GM12878 (cell line): Measurements from ENCODE around the gene DISC1. TPM values are rescaled to one million over a fixed set of nuclear protein-coding genes. Genes with fewer than 3 reads are reported as not detected.

ENCODE experiments used
- ATAC-seq: fragments of 200-7000 bp; cut with Tn5 transposase; 3 replicates; pipeline ENCODE4 v1.9.1; 2020; ENCODE audit warnings: mild to moderate bottlenecking, moderate library complexity
- BruUV-seq: library from RNA; stranded (reverse); fragments of 400-500 nt; replicated peaks from 2 replicates; lab custom pipeline; 2021; lab: Mats Ljungman, UMichigan
- CTCF ChIA-PET: fragments of 300-600 bp; sonication (Branson Sonifier 250); formaldehyde crosslinking; extraction: SDS; loops from one replicate; lab custom pipeline; 2021; ENCODE audit warnings: inconsistent platforms; lab: Yijun Ruan, JAX
- POLR2A ChIA-PET: fragments of 350-600 bp; formaldehyde crosslinking; extraction: SDS; loops from one replicate; lab custom pipeline; 2021; ENCODE audit warnings: inconsistent platforms; lab: Charles Lee
- RAD21 ChIA-PET: fragments of 300-600 bp; sonication (Branson Sonifier 250); formaldehyde crosslinking; loops from one replicate; lab custom pipeline; 2023; ENCODE audit warnings: antibody characterized with exemption; ENCODE audit not compliant: unreplicated experiment; lab: Charles Lee
- SMC1A ChIA-PET: fragments of 300-600 bp; sonication (Branson Sonifier 250); formaldehyde crosslinking; loops from one replicate; lab custom pipeline; 2023; ENCODE audit not compliant: unreplicated experiment, uncharacterized antibody; lab: Charles Lee
- DNase-seq: peaks from one replicate; pipeline ENCODE4 v3.0.0-alpha.2; 2011; ENCODE audit warnings: low read depth, low spot score
- FAIRE-seq: peaks from 3 replicates; lab custom pipeline; 2011; peaks lifted over from hg19 to GRCh38; lab: Jason Lieb, UNC
- H2AFZ ChIP-seq: 2 replicates; pipeline ENCODE4 v1.6.0; 2011; ENCODE audit warnings: low read depth, low read length, control low read depth; ENCODE audit not compliant: control insufficient read depth
- H3K27ac ChIP-seq: 2 replicates; pipeline ENCODE4 v1.5.1; 2011; ENCODE audit warnings: control low read depth; ENCODE audit not compliant: control insufficient read depth, insufficient read depth
- H3K27me3 ChIP-seq, 2 experiments: replicated peaks in 1 of 2; 2 replicates each; pipeline versions ENCODE4 v1.6.0 to v1.6.1; 2011; ENCODE audit warnings: low read length in 1 of 2; ENCODE audit not compliant: control insufficient read depth in 2 of 2, insufficient read depth in 2 of 2
- H3K36me3 ChIP-seq, 2 experiments: 2 replicates each; pipeline ENCODE4 v1.5.1; 2011; ENCODE audit warnings: low read length in 1 of 2; ENCODE audit not compliant: control insufficient read depth in 2 of 2, insufficient read depth in 2 of 2
- H3K4me1 ChIP-seq: 2 replicates; pipeline ENCODE4 v1.6.1; 2011; ENCODE audit warnings: mild to moderate bottlenecking, low read length, moderate library complexity, mixed read lengths; ENCODE audit not compliant: control insufficient read depth, insufficient read depth
- H3K4me2 ChIP-seq: 2 replicates; pipeline ENCODE4 v1.6.0; 2011; ENCODE audit warnings: control low read depth; ENCODE audit not compliant: control insufficient read depth, insufficient read depth
- H3K4me3 ChIP-seq: fragments of 200-600 bp; sonication (generic); 2 replicates; pipeline ENCODE4 v1.5.1; 2016
- H3K79me2 ChIP-seq: 2 replicates; pipeline ENCODE4 v1.6.0; 2011; ENCODE audit warnings: low read length; ENCODE audit not compliant: control insufficient read depth, insufficient read depth
- H3K9ac ChIP-seq: 2 replicates; pipeline ENCODE4 v1.8.0; 2011; ENCODE audit warnings: low read length, control low read depth, mixed read lengths; ENCODE audit not compliant: control insufficient read depth, insufficient read depth
- H3K9me3 ChIP-seq: replicated peaks from 3 replicates; pipeline ENCODE4 v1.5.1; 2011; ENCODE audit warnings: mild to moderate bottlenecking, low read length; ENCODE audit not compliant: control insufficient read depth, insufficient read depth
- H4K20me1 ChIP-seq: 2 replicates; pipeline ENCODE4 v1.6.0; 2011; ENCODE audit not compliant: control insufficient read depth, insufficient read depth
- ATF2 ChIP-seq: IDR thresholded peaks from 2 replicates; pipeline ENCODE4 v1.6.1; 2012; ENCODE audit warnings: low read length, inconsistent platforms
- EP300 ChIP-seq, 2 experiments: fragments of 150-350 bp in 1 of 2; IDR thresholded peaks; 2 replicates each; pipeline ENCODE4 v1.6.1; 2011 to 2012; ENCODE audit warnings: low read depth in 2 of 2, low read length in 2 of 2, borderline replicate concordance in 1 of 2, improper control_type of control experiment in 1 of 2, inconsistent platforms in 1 of 2; ENCODE audit not compliant: control insufficient read depth in 1 of 2
- ESRRA ChIP-seq: IDR thresholded peaks from 2 replicates; pipeline ENCODE4 v1.6.1; 2012; ENCODE audit warnings: mild to moderate bottlenecking, low read length, improper control_type of control experiment
- JUND ChIP-seq: IDR thresholded peaks from 2 replicates; pipeline ENCODE4 v1.6.1; 2012; ENCODE audit warnings: low read depth, mild to moderate bottlenecking, low read length, improper control_type of control experiment, moderate library complexity
- MXI1 ChIP-seq: fragments of 150-350 bp; IDR thresholded peaks from 2 replicates; pipeline ENCODE4 v1.6.1; 2011; ENCODE audit warnings: low read depth, mild to moderate bottlenecking, inconsistent platforms, low read length, improper control_type of control experiment
- POU2F2 ChIP-seq: IDR thresholded peaks from 3 replicates; pipeline ENCODE4 v1.6.1; 2011; ENCODE audit warnings: low read depth, mild to moderate bottlenecking, low read length, borderline replicate concordance
- PRDM15 ChIP-seq: fragments of 450-650 bp; formaldehyde crosslinking; IDR thresholded peaks from 2 replicates; pipeline ENCODE4 v1.4.0; 2020; ENCODE audit warnings: mild to moderate bottlenecking, moderate library complexity
- SIX5 ChIP-seq: IDR thresholded peaks from 2 replicates; pipeline ENCODE4 v1.6.1; 2011; ENCODE audit warnings: mild to moderate bottlenecking, low read depth, low read length, moderate library complexity; ENCODE audit not compliant: severe bottlenecking
- SP1 ChIP-seq: IDR thresholded peaks from one replicate; pipeline ENCODE4 v1.6.1; 2011; ENCODE audit warnings: low read depth, low read length
- SUZ12 ChIP-seq: fragments of 200-600 bp; sonication (generic); IDR thresholded peaks from one replicate; pipeline ENCODE4 v1.6.1; 2018; ENCODE audit warnings: antibody characterized with exemption, mild to moderate bottlenecking; ENCODE audit not compliant: unreplicated experiment
- WGBS: methylation state at CpG from one replicate; pipeline ENCODE4 v1.1.6; 2016; ENCODE audit warnings: low lambda C conversion rate; ENCODE audit not compliant: insufficient replicate concordance, insufficient coverage; ENCODE audit errors: missing lambda C conversion rate; 5-methylcytosine and 5-hydroxymethylcytosine counted together
- in situ Hi-C: fragments of 300-500 bp; cut with MboI; formaldehyde crosslinking; loops from 9 replicates; pipeline ENCODE4 v1.14.3; 2018; ENCODE audit warnings: mixed read lengths
- intact Hi-C: fragments of 100-400 bp; cut with micrococcal nuclease; formaldehyde crosslinking; loops from one replicate; pipeline ENCODE4 v1.14.2; 2022; ENCODE audit not compliant: unreplicated experiment
- polyA plus RNA-seq, 11 experiments: library from polyadenylated mRNA; depleted of rRNA in 4 of 11; unstranded in 6 of 11; stranded (reverse) in 5 of 11; fragments of >200 nt; fragmentation: Nextera tagmentation in 4 of 11; fragmentation: Illumina TruSeq in 1 of 11; extraction: Ambion mirVana in 4 of 11; extraction: Trizol in 1 of 11; gene quantifications; 1 replicate in 1 of 11; 2 replicates in 10 of 11; pipeline versions ENCODE4 v1.2.1 to v1.2.3, GENCODE V29; 2011 to 2016; ENCODE audit warnings: inconsistent platforms in 2 of 11, missing spikeins in 2 of 11, low read depth in 1 of 11
- total RNA-seq, 4 experiments: library from RNA; depleted of rRNA in 3 of 4; stranded (reverse); fragments of >200 nt in 3 of 4; fragmentation: Illumina TruSeq in 1 of 4; extraction: Trizol in 1 of 4; gene quantifications; 2 replicates each; pipeline versions ENCODE4 v1.2.1 to v1.2.3, GENCODE V29; 2013 to 2021
- TF ChIP-seq, protein P1 (sequence below): fragments of 450-650 bp; IDR thresholded peaks from 2 replicates; pipeline ENCODE4 v1.6.1; 2016; ENCODE audit warnings: mild to moderate bottlenecking
- TF ChIP-seq, protein P2 (sequence below): fragments of 450-650 bp; IDR thresholded peaks from 2 replicates; pipeline ENCODE4 v1.6.1; 2017; ENCODE audit warnings: borderline replicate concordance

Gene DISC1
- total and polyA plus RNA-seq, 10 of the 15 experiments (the other 5 are each of a cell fraction or from before 2014, with no cell fraction given) = 0.05 to 0.72 (median 0.19) TPM; not detected in 1

DNA sequence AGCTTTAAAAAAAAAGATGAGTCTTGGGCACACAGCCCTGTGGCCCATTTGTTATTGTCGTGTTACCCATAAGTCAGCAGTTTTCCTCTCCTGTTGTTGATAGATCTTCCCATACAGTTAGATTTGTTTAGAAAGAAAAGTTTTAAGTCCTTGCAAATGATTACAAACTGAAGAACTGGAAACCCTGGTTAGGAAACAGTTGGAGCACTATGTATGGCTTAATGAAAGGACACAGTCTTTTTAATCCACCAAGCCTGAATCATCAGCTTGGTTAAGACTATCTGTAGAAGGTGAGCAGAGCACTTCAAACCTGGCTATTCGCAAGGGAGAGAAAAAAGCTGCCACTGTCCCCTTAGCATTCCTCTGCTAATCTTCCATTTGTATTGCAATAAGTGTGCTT, 241.0 kb downstream of the DISC1 start:
- in situ Hi-C loops = no loop called here
- ATAC-seq (no peak), FAIRE-seq (no peak), DNase-seq (no peak)
- Histone ChIP-seq H3K27me3 (no peaks in the 10 kb centered on the region; a peak in 1 of 4 replicates), H4K20me1 (no peaks in the 10 kb centered on the region), H2AFZ (no peak overlapping the region), H3K27ac (no peak overlapping the region), H3K4me2 (no peak overlapping the region), H3K4me3 (no peak overlapping the region), H3K9ac (no peak overlapping the region), H3K9me3 (no peaks in the 10 kb centered on the region), H3K36me3 (no peaks in the 10 kb centered on the region), H3K79me2 (no peaks in the 10 kb centered on the region), H3K4me1 (no peaks in the 10 kb centered on the region)
- ChIA-PET POLR2A (no interaction called here), CTCF (interaction anchor here (0.6 to 2.7 kb wide), 10 partner anchors 9 to 1375 kb away, joined by 3 to 20 read pairs (median 4); no protein-coding TSS in a partner anchor), SMC1A (interaction anchor here (0.9 to 1.5 kb wide), 2 partner anchors 11 to 1373 kb away, joined by 3 read pairs; no protein-coding TSS in a partner anchor), RAD21 (interaction anchor here (0.8 to 1.7 kb wide), 4 partner anchors 117 to 1375 kb away, joined by 3 to 4 read pairs (median 4); no protein-coding TSS in a partner anchor)
- intact Hi-C loops = loop anchor here (5.0 kb wide), 2 partner anchors 755 to 1375 kb away; no protein-coding TSS in a partner anchor
- WGBS = 52% methylated on average over 2 of the region's 2 CpGs
- no TSS peak for BruUV-seq
- TF ChIP-seq, protein P1, sequence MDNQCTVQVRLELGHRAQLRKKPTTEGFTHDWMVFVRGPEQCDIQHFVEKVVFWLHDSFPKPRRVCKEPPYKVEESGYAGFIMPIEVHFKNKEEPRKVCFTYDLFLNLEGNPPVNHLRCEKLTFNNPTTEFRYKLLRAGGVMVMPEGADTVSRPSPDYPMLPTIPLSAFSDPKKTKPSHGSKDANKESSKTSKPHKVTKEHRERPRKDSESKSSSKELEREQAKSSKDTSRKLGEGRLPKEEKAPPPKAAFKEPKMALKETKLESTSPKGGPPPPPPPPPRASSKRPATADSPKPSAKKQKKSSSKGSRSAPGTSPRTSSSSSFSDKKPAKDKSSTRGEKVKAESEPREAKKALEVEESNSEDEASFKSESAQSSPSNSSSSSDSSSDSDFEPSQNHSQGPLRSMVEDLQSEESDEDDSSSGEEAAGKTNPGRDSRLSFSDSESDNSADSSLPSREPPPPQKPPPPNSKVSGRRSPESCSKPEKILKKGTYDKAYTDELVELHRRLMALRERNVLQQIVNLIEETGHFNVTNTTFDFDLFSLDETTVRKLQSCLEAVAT = no peak
- TF ChIP-seq ESRRA (no peak), ATF2 (no peak), JUND (no peak), MXI1 (no peak), PRDM15 (CRISPR knock-in tag) (no peak), EP300 (IDR thresholded peaks at IDR 0.05; ENCODE audit: borderline replicate concordance in 1 of 2, control insufficient read depth in 1 of 2, low read depth in 2 of 2, low read length in 2 of 2) (no peak), SUZ12 (no peak), POU2F2 (no peak), SP1 (no peak), SIX5 (no peak)
- TF ChIP-seq, protein P2, sequence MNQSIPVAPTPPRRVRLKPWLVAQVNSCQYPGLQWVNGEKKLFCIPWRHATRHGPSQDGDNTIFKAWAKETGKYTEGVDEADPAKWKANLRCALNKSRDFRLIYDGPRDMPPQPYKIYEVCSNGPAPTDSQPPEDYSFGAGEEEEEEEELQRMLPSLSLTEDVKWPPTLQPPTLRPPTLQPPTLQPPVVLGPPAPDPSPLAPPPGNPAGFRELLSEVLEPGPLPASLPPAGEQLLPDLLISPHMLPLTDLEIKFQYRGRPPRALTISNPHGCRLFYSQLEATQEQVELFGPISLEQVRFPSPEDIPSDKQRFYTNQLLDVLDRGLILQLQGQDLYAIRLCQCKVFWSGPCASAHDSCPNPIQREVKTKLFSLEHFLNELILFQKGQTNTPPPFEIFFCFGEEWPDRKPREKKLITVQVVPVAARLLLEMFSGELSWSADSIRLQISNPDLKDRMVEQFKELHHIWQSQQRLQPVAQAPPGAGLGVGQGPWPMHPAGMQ = no peak
